ENCODE measurements around the gene RABEP1.

- no peak for TF ChIP-seq POLR2AphosphoS5 (IDR thresholded peaks at IDR 0.05; ENCODE audit: low read depth, low read length)
- no peak for TF ChIP-seq REST (IDR thresholded peaks at IDR 0.05; ENCODE audit: insufficient read depth in 1 of 2, low read depth in 2 of 2, low read length in 2 of 2)
- TF ChIP-seq TAF1 (IDR thresholded peaks at IDR 0.05; ENCODE audit: borderline replicate concordance, insufficient read depth, low read length), result no peak
- no peak; the same call in 1 of the 2 replicates for TF ChIP-seq SIN3A (IDR thresholded peaks at IDR 0.05; ENCODE audit: borderline replicate concordance, insufficient read depth, low read length)
- TF ChIP-seq FOXP2 (optimal IDR thresholded peaks at IDR 0.05; ENCODE audit: borderline replicate concordance, extremely low read depth, extremely low read length, insufficient read depth), result no peak
These were observed 646 bp downstream of the RABEP1 start for GRCh38 chr17:5282642-5283217.
